ENCODE data around the gene MEP1A.

Gene MEP1A

DNA sequence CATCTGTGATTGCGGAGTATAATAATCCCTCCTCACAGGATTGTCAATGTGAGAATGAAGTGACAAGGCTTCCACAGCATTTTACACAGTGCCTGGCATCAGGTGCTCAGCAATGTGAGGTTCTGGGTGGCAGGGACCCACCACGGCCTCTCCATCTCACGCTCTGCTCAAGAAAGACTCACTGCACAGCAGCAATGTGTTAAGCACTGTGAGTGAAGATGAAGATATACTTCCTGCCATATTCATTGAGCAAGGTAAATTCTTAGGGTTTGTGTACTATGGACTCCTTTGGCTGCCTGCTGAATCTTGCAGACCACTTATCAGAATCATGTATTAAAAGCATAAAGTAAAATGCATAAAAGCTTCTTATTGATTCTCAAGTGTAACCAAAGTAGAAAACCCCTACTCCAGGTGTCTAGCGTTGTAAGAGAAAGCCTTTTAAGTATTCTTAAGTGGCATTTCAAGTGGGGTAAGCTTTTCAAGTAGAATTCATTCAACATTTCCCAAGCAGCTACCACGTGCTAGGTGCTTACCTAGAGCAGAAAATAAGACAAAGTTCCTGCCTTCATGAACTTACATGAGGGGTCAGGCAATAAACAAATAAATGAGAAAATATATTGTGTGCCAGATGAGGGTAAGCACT is 17.0 kb upstream of the MEP1A start:
- no peak for DNase-seq

DNA sequence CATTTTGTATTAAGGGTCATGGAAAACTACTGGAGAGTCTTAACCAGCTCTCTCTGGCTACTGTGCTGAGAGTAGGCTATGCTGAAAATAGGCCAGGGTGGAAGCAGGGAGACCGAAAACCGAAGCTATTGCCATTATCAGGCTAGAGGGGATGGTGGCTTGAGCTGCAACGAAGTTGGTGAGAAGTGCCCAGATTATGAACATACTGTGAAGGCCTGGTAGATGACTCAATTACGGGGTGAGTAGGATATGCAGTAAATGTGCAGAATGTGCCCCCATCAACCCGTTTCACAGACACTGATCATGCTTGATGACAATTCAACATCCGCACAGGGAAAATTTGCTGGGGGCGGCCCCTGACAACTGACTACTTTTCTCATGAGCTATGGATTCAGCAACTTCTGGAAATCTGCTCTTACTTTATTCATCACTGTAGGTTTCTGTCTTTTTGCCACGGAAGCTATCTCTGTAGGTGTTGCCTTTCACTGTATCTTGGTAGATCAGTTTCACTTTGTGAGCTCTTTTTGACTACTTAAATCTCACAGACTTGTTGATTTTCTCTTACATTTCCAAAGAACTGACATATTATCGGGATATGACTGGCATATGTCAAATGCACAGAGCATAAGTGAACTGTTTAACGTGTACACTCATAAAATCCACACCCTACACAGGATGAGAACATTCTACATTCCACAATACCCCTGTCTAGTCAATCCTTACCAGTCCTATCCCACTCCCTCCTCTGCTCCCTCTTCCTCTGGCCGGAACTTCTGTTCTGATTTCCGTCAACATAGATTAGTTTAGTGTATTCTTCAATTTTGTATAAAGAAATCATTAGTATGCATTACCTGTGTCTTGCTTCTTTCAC is 15.5 kb upstream of the MEP1A start:
- no peak for DNase-seq

- DNase-seq: no peak
Observed at GRCh38 chr6:46781478-46782378, 11.5 kb upstream of the MEP1A start.

DNA sequence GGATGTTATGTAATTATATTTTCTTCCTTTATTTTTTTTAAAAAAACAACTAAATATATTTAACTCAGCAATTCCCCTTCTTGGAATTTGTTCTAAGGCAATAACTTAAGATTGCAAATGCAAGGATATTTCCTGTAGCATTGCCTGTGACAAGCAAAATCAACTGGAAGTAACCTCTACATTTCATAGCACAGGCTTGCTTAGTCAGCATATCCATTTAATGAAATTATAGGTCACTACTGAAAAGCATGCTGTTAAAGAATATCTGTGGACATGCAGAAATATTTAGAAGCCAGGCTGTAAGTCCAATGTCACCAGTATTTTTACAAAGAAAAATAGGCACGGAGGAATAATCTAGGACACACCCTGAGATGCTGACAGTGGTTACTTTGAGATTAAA is 8.7 kb upstream of the MEP1A start:
- DNase-seq: no peak

GRCh38 chr6:46787871-46788540 is 5.2 kb upstream of the MEP1A start:
- DNase-seq: no peak

DNA sequence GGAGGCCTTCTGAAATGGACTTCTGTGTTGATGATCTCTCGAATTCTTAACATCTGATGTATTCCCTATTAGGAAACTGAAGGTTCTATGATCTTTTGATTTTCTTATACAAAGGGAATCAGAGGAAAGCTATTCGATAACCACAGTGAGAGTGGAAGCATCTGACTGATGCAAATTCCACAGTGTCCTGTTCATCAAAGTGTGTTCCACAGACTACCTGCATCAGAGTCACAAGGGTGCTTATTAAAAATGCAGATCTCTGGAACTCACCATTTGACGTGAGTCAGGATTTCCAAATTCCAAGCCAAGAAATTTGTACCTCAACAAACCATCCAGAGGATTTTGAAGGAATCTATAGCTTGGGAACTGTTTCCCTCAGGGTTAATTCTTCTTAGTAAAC is 4.4 kb upstream of the MEP1A start:
- DNase-seq: no peak

DNA sequence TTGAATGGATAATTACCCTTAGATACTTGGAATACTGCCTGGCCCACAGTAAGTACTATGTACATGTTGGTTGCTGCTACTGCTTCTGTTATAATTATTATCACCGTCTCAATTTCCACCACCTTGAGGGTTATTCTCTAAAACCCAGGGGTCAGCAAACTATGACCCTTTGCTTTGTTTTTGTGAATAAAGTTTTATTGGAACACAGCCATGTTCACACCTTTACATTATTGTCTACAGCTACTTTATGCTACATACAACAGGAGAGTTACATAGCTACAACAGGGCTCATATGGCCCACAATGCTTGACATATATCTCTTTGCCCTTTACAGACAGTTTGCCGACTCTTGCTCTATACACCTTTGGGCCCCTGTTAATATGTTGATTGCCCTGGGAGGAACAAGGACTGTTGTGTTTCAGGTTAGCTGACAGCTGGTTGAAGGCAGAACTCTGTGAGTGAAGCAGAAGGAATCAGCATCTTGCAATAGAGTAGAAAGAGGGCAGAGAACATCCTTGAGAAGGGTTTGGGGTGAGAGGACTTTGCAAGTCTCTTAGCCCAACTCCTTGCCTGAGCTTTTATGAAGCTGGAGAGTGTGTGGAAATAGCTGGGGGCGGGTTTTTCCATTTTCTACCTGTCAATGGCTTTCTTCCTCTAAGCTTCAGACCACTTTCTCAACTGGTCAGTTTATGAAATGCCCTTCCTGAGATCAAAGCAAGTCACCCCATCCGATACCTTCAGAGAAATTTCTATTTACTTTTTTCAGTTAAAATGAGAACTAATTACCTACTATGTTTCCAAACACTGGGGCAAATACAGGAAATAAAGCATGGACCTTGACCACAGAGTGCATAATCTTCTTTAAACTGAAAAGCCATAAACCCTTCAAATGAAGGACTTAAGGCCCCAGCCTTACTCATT is 3.5 kb upstream of the MEP1A start:
- no peak for DNase-seq

GRCh38 chr6:46790355-46790874 is 2.8 kb upstream of the MEP1A start:
- no peak for DNase-seq

- no peak for DNase-seq
Observed at GRCh38 chr6:46792635-46793034, 554 bp upstream of the MEP1A start.

DNA sequence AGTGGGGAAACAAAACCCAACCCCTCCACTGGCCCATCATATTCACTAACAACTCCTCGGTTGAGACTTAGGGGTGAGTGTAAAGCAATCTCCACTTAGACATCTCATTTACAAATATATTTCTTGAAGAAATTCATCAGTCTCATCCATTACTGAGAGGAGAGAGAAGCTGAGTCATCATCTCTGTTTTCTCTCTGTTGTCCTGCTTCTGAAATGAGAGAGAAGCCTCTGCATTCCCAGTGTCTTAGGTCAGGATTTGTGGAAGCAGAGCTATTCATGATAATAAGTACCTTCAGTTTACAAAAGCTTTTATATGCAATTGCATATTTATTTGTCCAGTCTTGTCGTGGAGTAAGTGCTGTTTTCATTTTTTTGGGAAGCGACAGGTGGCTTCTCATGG is 879 bp downstream of the MEP1A start:
- DNase-seq: no peak

DNA sequence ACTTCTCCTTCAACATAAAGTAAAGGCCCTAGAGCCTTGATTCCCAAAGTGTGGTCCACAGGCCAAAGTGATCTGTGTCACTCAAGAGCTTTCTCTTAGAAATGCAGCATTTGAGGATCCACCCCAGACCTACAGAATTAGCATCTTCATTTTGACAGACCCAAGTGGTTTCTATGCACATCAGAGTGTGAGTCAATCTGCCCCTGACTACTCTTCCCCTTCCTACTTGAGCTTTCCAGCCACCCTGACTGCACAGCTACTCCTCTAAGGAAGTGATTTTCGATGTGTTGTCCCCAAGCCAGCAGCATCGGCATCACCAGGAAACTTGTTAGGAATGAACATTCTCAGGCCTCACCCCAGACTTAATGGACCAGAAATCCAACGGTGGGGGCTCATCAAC is 2.6 kb downstream of the MEP1A start:
- no peak for DNase-seq

- no peak for DNase-seq
Observed at GRCh38 chr6:46796848-46797580, 3.8 kb downstream of the MEP1A start.

DNA sequence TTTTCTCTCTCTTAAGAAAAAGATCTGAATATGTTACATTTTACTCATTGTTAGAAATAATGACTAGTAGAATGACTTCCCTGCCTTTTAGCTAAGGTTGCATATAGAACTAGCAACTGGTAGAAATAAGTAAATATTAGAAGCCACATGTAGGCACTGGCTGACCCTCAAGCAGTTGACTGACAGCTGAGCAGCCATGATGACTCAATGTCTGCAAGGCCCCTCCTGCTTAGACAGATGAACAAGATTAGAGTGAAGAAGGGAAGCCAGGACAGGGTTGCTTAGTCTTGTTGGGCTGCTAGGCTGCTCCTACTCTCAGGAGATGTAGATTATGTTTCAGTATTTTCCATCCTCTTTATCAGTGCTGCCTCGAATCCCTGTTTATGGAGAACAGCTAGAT is 6.5 kb downstream of the MEP1A start:
- no peak for DNase-seq

DNA sequence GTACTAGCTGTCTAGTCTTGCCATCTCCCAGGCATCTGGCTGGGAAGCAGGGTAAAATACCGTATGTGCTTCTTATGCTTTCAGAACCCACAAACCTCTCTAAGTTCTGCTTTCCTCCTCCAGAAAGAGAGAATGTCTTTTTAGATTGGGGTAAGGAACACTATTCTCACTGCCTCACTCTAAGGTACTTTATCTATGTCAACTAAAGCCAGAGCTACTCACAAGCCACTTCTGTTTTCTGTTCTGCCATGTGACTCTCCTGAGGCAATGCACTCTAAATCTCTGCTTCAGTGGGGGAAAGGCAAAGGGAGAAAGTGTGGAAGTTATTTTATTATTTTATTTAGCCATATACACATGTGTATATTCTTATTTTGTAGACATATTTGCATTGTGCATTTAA is 15.6 kb downstream of the MEP1A start:
- DNase-seq: no peak

DNA sequence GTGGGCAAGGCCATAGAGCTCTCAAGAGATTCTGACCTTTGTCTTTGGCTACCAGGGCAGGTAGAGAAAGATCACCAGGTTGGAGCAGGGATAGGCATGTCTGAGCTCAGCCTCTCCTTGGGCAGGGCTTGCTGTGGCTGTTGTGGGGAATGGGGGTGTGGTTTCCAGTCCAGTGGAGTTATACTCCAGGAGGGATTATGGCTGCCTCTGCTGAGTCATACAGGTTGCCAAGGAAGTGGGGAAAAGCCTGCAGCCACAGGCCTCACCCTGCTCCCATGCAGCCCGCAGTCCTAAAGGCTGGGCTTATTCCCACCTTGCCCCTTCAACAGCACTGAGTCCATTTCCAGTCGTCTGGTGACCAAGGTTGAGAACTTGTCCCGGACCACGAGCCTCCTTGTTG is 21.9 kb downstream of the MEP1A start:
- no peak for DNase-seq

GRCh38 chr6:46816626-46817025 is 23.4 kb downstream of the MEP1A start:
- no peak for DNase-seq

GRCh38 chr6:46819561-46819960 is 26.4 kb downstream of the MEP1A start:
- no peak for DNase-seq

- no peak for DNase-seq
Observed at GRCh38 chr6:46821458-46821881, 28.3 kb downstream of the MEP1A start.

GRCh38 chr6:46828939-46829338 is 35.8 kb downstream of the MEP1A start:
- DNase-seq: no peak

GRCh38 chr6:46832816-46833215 is 39.6 kb downstream of the MEP1A start:
- no peak for DNase-seq
